AG04450 (cell line): ENCODE measurements around the gene GJB5. TPM values are rescaled to one million over a fixed set of nuclear protein-coding genes. Genes with fewer than 3 reads are reported as not detected.

Source experiments
- CTCF ChIA-PET: fragments of 300-600, 350-600 bp; formaldehyde crosslinking; extraction: SDS; loops from one replicate; lab custom pipeline; 2022; ENCODE audit warnings: antibody characterized with exemption, inconsistent platforms; lab: Charles Lee
- POLR2A ChIA-PET: fragments of 350-600 bp; formaldehyde crosslinking; extraction: SDS; loops from one replicate; lab custom pipeline; 2021; ENCODE audit warnings: antibody characterized with exemption, inconsistent platforms; lab: Yijun Ruan, JAX
- DNase-seq: peaks from one replicate; pipeline ENCODE4 v3.0.0-alpha.2; 2011; ENCODE audit warnings: low read depth, low spot score
- H3K27ac ChIP-seq: one replicate; pipeline ENCODE4 v1.5.1; 2012; ENCODE audit warnings: low read depth, low read length, control low read depth
- H3K27me3 ChIP-seq: one replicate; pipeline ENCODE4 v1.6.0; 2012; ENCODE audit warnings: low read length; ENCODE audit not compliant: control insufficient read depth, insufficient read depth
- H3K4me3 ChIP-seq: 2 replicates; pipeline ENCODE4 v1.5.1; 2011; ENCODE audit warnings: mild to moderate bottlenecking, low read depth, low read length, control low read depth
- H3K9me3 ChIP-seq: 2 replicates; pipeline ENCODE4 v1.5.1; 2012; ENCODE audit warnings: low read length; ENCODE audit not compliant: control insufficient read depth, insufficient read depth
- polyA plus RNA-seq: library from polyadenylated mRNA; depleted of rRNA; stranded (reverse); fragments of >200 nt; gene quantifications from 2 replicates; pipeline ENCODE4 v1.2.3, GENCODE V29; 2011
- TF ChIP-seq, protein P1 (sequence below): IDR thresholded peaks from 2 replicates; pipeline ENCODE4 v1.5.1; 2011; ENCODE audit warnings: low read depth, low read length, control low read depth, inconsistent platforms

Gene GJB5
- polyA plus RNA-seq, 1 experiment: not detected

DNA sequence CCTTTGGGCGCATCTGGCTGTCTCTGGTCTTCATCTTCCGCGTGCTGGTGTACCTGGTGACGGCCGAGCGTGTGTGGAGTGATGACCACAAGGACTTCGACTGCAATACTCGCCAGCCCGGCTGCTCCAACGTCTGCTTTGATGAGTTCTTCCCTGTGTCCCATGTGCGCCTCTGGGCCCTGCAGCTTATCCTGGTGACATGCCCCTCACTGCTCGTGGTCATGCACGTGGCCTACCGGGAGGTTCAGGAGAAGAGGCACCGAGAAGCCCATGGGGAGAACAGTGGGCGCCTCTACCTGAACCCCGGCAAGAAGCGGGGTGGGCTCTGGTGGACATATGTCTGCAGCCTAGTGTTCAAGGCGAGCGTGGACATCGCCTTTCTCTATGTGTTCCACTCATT is 2.5 kb downstream of the GJB5 start:
- no peaks in the 10 kb centered on the region; the same call in 1 of the 2 replicates for H3K9me3 ChIP-seq
- POLR2A ChIA-PET: no interaction called here
- no peaks in the 10 kb centered on the region for H3K27me3 ChIP-seq
- TF ChIP-seq, protein P1, sequence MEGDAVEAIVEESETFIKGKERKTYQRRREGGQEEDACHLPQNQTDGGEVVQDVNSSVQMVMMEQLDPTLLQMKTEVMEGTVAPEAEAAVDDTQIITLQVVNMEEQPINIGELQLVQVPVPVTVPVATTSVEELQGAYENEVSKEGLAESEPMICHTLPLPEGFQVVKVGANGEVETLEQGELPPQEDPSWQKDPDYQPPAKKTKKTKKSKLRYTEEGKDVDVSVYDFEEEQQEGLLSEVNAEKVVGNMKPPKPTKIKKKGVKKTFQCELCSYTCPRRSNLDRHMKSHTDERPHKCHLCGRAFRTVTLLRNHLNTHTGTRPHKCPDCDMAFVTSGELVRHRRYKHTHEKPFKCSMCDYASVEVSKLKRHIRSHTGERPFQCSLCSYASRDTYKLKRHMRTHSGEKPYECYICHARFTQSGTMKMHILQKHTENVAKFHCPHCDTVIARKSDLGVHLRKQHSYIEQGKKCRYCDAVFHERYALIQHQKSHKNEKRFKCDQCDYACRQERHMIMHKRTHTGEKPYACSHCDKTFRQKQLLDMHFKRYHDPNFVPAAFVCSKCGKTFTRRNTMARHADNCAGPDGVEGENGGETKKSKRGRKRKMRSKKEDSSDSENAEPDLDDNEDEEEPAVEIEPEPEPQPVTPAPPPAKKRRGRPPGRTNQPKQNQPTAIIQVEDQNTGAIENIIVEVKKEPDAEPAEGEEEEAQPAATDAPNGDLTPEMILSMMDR: no peak
- CTCF ChIA-PET: no interaction called here
- H3K27ac ChIP-seq: no peak overlapping the region
- no peak overlapping the region for H3K4me3 ChIP-seq
- DNase-seq: no peak

DNA sequence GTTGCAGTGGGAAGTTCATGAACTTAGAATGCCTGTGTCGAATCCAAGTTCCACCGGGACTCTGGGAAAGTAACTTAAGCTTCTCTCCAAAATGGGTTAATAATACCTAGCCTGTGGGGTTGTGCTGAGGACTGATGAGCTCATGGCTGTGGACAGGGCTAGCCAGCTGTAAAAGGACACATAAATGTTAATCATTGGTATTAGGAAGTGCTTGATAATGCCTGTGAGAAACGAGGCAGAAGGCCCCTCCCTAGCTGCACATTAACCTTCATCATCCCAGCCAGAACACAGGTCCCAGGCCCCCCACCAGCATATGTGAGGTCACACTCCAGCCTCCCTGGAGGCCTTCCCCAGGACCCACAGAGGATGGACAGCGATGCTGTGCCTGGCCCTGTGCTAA is 3.9 kb downstream of the GJB5 start:
- Histone ChIP-seq H3K9me3 (no peaks in the 10 kb centered on the region; the same call in 1 of the 2 replicates), H3K4me3 (no peak overlapping the region), H3K27me3 (no peaks in the 10 kb centered on the region), H3K27ac (no peak overlapping the region)
- ChIA-PET CTCF (interaction anchor here (0.9 to 1.5 kb wide), 2 partner anchors 28 to 94 kb away, joined by 3 read pairs; no protein-coding TSS in a partner anchor), POLR2A (no interaction called here)
- DNase-seq: no peak
- TF ChIP-seq, protein P1: no peak

DNA sequence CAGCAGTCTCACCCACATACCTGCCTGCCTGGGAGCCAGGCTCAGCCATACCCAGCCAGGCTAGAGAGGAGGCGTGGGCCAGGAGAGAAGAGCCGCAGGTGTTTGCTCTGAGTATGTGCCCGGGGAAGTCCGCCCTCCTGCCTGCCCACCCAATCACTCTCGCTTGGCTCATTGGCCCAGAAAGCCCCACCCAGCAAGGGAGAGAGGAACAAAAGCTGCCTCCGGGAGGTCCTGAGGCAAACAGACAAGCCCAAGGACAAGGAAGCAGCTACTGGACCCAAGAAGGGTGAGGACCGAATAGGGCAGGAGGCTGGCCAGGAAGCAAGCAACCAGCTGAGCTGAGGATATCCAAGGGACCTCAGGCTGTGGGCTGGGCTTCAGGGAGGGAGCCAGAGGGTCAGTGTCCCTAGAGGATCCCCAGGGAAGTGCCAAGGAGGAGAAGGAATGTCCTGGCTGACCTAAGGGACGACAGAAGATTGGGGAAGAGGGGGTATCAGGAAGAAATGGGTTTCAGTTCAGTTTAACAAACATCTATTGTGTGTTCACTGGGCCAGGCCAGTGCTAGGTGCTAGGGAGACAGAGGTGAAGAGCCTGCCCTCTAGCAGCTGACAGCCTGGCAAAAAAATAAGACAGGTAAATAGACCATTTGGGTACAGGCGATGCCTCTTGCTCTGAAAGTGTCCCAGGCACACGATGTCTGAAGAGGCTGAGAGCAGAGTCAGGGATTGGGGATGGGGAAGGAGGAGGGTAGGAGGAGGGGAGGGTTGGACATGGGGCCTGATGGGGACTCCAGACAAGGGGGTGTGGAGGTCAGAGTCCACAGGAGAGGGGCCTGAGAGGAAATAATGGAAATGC is 4.9 kb downstream of the GJB5 start, which contains the start of gene GJB4:
GJB4 (plus strand) TSS at position 238 of the 855 bp plus-strand sequence. CDS start 1,515 bp downstream, outside the sequence.
- H3K27me3 ChIP-seq: no peaks in the 10 kb centered on the region
- no peak within 1 kb of the TSS for H3K4me3 ChIP-seq
- H3K9me3 ChIP-seq: no peaks in the 10 kb centered on the region; the same call in 1 of the 2 replicates
- no peak within 1 kb of the TSS for H3K27ac ChIP-seq
- ChIA-PET POLR2A (no interaction called here), CTCF (interaction anchor here (1.6 kb wide), 1 partner anchor 16 kb away, joined by 4 read pairs; no protein-coding TSS in a partner anchor)
- DNase-seq: no peak
- TF ChIP-seq, protein P1: no peak

DNA sequence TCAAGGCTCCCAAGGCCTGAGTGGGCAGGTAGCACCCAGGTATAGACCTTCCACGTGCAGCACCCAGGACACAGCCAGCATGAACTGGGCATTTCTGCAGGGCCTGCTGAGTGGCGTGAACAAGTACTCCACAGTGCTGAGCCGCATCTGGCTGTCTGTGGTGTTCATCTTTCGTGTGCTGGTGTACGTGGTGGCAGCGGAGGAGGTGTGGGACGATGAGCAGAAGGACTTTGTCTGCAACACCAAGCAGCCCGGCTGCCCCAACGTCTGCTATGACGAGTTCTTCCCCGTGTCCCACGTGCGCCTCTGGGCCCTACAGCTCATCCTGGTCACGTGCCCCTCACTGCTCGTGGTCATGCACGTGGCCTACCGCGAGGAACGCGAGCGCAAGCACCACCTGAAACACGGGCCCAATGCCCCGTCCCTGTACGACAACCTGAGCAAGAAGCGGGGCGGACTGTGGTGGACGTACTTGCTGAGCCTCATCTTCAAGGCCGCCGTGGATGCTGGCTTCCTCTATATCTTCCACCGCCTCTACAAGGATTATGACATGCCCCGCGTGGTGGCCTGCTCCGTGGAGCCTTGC is 6.4 kb downstream of the GJB5 start:
- Histone ChIP-seq H3K9me3 (no peaks in the 10 kb centered on the region; the same call in 1 of the 2 replicates), H3K27ac (no peak overlapping the region), H3K4me3 (no peak overlapping the region), H3K27me3 (no peaks in the 10 kb centered on the region)
- ChIA-PET POLR2A (no interaction called here), CTCF (no interaction called here)
- no peak for DNase-seq
- TF ChIP-seq, protein P1: no peak
